MCF 10A (cell line): ENCODE measurements around the gene KRTAP12-2. TPM values are rescaled to one million over a fixed set of nuclear protein-coding genes. Genes with fewer than 3 reads are reported as not detected.

ENCODE experiments used
- BruUV-seq: library from RNA; stranded (reverse); fragments of 400-500 nt; replicated peaks from 2 replicates; lab custom pipeline; 2021; lab: Mats Ljungman, UMichigan
- CTCF ChIA-PET: fragments of 300-600 bp; sonication (Branson Sonifier 250); formaldehyde crosslinking; extraction: SDS; loops from one replicate; lab custom pipeline; 2021; ENCODE audit warnings: antibody characterized with exemption, inconsistent platforms; lab: Yijun Ruan, JAX
- POLR2A ChIA-PET: fragments of 300-600, 350-650 bp; sonication (Branson Sonifier 250); formaldehyde crosslinking; extraction: SDS; loops from one replicate; lab custom pipeline; 2020; ENCODE audit warnings: antibody characterized with exemption, inconsistent platforms; lab: Yijun Ruan, JAX
- DNase-seq: peaks from one replicate; pipeline ENCODE4 v3.0.0-alpha.2; 2018; ENCODE audit not compliant: unreplicated experiment
- H3K27ac Mint-ChIP-seq: one replicate; pipeline ENCODE4 v1.8.0; 2022; ENCODE audit warnings: mild to moderate bottlenecking, low read depth, mixed read lengths; ENCODE audit not compliant: unreplicated experiment
- H3K27me3 Mint-ChIP-seq: one replicate; pipeline ENCODE4 v1.8.0; 2022; ENCODE audit warnings: mixed read lengths; ENCODE audit not compliant: insufficient read depth, unreplicated experiment
- H3K36me3 Mint-ChIP-seq: one replicate; pipeline ENCODE4 v1.8.0; 2022; ENCODE audit warnings: mild to moderate bottlenecking, moderate library complexity, mixed read lengths; ENCODE audit not compliant: insufficient read depth, unreplicated experiment
- H3K4me1 Mint-ChIP-seq: one replicate; pipeline ENCODE4 v1.8.0; 2022; ENCODE audit warnings: mixed read lengths; ENCODE audit not compliant: insufficient read depth, unreplicated experiment
- H3K4me3 Mint-ChIP-seq: one replicate; pipeline ENCODE4 v1.8.0; 2022; ENCODE audit warnings: mild to moderate bottlenecking, moderate library complexity, mixed read lengths; ENCODE audit not compliant: unreplicated experiment
- H3K9me3 Mint-ChIP-seq: one replicate; pipeline ENCODE4 v1.8.0; 2022; ENCODE audit warnings: mixed read lengths; ENCODE audit not compliant: unreplicated experiment
- intact Hi-C: fragments of 100-400 bp; cut with micrococcal nuclease; formaldehyde crosslinking; loops from 2 replicates; pipeline ENCODE4 v1.14.1; 2022
- total RNA-seq: library from RNA; stranded (reverse); gene quantifications from 2 replicates; pipeline ENCODE4 v1.2.3, GENCODE V29; 2022
- TF ChIP-seq, protein P1 (sequence below): fragments of 200-600 bp; IDR thresholded peaks from one replicate; pipeline ENCODE4 v1.8.0; 2022; ENCODE audit warnings: antibody characterized with exemption, mild to moderate bottlenecking; ENCODE audit not compliant: unreplicated experiment

Gene KRTAP12-2
- total RNA-seq, 1 experiment from 2014 or later: not detected

- H3K27ac Mint-ChIP-seq: no peak overlapping the region
- peaks cover 8% of the 10 kb centered on the region for H3K4me1 Mint-ChIP-seq
- no peaks in the 10 kb centered on the region for H3K36me3 Mint-ChIP-seq
- intact Hi-C loops: loop anchor here (2.0 kb wide), 1 partner anchor 124 kb away; no protein-coding TSS in a partner anchor
- H3K27me3 Mint-ChIP-seq: peaks cover 63% of the 10 kb centered on the region
- POLR2A ChIA-PET: interaction anchor here (0.6 to 0.9 kb wide), 2 partner anchors 102 to 879 kb away, joined by 3 to 5 read pairs; no protein-coding TSS in a partner anchor
- no peak for DNase-seq
- BruUV-seq: no TSS peak
- CTCF ChIA-PET: no interaction called here
- TF ChIP-seq, protein P1, sequence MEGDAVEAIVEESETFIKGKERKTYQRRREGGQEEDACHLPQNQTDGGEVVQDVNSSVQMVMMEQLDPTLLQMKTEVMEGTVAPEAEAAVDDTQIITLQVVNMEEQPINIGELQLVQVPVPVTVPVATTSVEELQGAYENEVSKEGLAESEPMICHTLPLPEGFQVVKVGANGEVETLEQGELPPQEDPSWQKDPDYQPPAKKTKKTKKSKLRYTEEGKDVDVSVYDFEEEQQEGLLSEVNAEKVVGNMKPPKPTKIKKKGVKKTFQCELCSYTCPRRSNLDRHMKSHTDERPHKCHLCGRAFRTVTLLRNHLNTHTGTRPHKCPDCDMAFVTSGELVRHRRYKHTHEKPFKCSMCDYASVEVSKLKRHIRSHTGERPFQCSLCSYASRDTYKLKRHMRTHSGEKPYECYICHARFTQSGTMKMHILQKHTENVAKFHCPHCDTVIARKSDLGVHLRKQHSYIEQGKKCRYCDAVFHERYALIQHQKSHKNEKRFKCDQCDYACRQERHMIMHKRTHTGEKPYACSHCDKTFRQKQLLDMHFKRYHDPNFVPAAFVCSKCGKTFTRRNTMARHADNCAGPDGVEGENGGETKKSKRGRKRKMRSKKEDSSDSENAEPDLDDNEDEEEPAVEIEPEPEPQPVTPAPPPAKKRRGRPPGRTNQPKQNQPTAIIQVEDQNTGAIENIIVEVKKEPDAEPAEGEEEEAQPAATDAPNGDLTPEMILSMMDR: no peak
- peaks cover 37% of the 10 kb centered on the region for H3K9me3 Mint-ChIP-seq
- no peak overlapping the region for H3K4me3 Mint-ChIP-seq
Measured at GRCh38 chr21:44618504-44618903, 48.2 kb downstream of the KRTAP12-2 start.

DNA sequence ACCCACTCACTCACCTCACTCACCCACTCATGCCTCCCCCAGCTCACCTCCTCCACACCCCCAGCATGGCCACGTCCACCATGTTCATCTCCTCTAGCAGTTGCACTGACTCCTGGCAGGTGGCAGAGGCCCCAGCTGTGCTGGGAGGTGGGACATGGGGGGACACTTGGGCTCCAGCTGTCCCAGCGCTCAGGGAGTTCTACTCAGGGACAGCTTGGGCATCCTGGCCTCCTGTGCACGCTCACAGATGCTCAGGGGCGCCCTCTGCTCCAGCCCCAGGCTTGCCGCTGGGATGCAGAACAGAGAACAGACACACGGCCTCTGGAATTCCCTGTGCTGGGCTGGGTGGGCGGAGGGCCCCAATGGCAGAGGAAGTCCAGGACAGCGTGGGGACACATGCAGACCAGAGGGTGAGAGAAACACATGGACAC lies 49.6 kb downstream of the KRTAP12-2 start:
- intact Hi-C loops: no loop called here
- ChIA-PET CTCF (no interaction called here), POLR2A (no interaction called here)
- TF ChIP-seq, protein P1: no peak
- H3K36me3 Mint-ChIP-seq: no peaks in the 10 kb centered on the region
- peaks cover 73% of the 10 kb centered on the region for H3K27me3 Mint-ChIP-seq
- no TSS peak for BruUV-seq
- no peak overlapping the region for H3K27ac Mint-ChIP-seq
- H3K4me3 Mint-ChIP-seq: no peak overlapping the region
- no peak for DNase-seq
- peaks cover 8% of the 10 kb centered on the region for H3K4me1 Mint-ChIP-seq
- H3K9me3 Mint-ChIP-seq: peaks cover 31% of the 10 kb centered on the region

GRCh38 chr21:44616591-44616926 lies 50.2 kb downstream of the KRTAP12-2 start:
- H3K9me3 Mint-ChIP-seq: peaks cover 31% of the 10 kb centered on the region
- no TSS peak for BruUV-seq
- no peak overlapping the region for H3K4me3 Mint-ChIP-seq
- H3K27me3 Mint-ChIP-seq: peaks cover 73% of the 10 kb centered on the region
- no peak overlapping the region for H3K27ac Mint-ChIP-seq
- peak; percentile 24 for DNase-seq
- H3K36me3 Mint-ChIP-seq: no peaks in the 10 kb centered on the region
- H3K4me1 Mint-ChIP-seq: peaks cover 8% of the 10 kb centered on the region
- TF ChIP-seq, protein P1: no peak
- intact Hi-C loops: no loop called here
- ChIA-PET POLR2A (interaction anchor here (0.7 kb wide), 1 partner anchor 9 kb away, joined by 3 read pairs; no protein-coding TSS in a partner anchor), CTCF (no interaction called here)

Other genes with a start within 250 kb of the KRTAP12-2 start
- not detected in 2 replicates for gene LRRC3, start 211.4 kb downstream of the KRTAP12-2 start, total RNA-seq
- gene KRTAP10-1, start 126.7 kb downstream of the KRTAP12-2 start, total RNA-seq: not detected in 2 replicates
- not detected in 2 replicates for gene KRTAP10-2, start 115.4 kb downstream of the KRTAP12-2 start, total RNA-seq
- gene KRTAP10-3, start 108.1 kb downstream of the KRTAP12-2 start, total RNA-seq: not detected in 2 replicates
- gene KRTAP10-4, start 93.2 kb downstream of the KRTAP12-2 start, total RNA-seq: not detected in 2 replicates
- not detected in 2 replicates for gene KRTAP10-5, start 86.3 kb downstream of the KRTAP12-2 start, total RNA-seq
- gene KRTAP10-6, start 74.4 kb downstream of the KRTAP12-2 start, total RNA-seq: not detected in 2 replicates
- gene KRTAP10-7, start 66.3 kb downstream of the KRTAP12-2 start, total RNA-seq: not detected in 2 replicates
- not detected in 2 replicates for gene KRTAP10-8, start 54.8 kb downstream of the KRTAP12-2 start, total RNA-seq
- not detected in 2 replicates for gene KRTAP10-9, start 39.8 kb downstream of the KRTAP12-2 start, total RNA-seq
- gene KRTAP10-10, start 29.6 kb downstream of the KRTAP12-2 start, total RNA-seq: not detected in 2 replicates
- not detected in 2 replicates for gene KRTAP10-11, start 20.5 kb downstream of the KRTAP12-2 start, total RNA-seq
- not detected in 2 replicates for gene KRTAP12-4, start 12.3 kb downstream of the KRTAP12-2 start, total RNA-seq
- gene KRTAP12-3, start 9.0 kb downstream of the KRTAP12-2 start, total RNA-seq: not detected in 2 replicates
- not detected in 2 replicates for gene KRTAP12-1, start 15.2 kb upstream of the KRTAP12-2 start, total RNA-seq
- not detected in 2 replicates for gene KRTAP10-12, start 30.2 kb upstream of the KRTAP12-2 start, total RNA-seq
- not detected in 2 replicates for gene TSPEAR, start 44.6 kb upstream of the KRTAP12-2 start, total RNA-seq
- 122 and 147 TPM in 2 replicates for gene UBE2G2, start 134.9 kb upstream of the KRTAP12-2 start, total RNA-seq
- 59.5 and 62.3 TPM in 2 replicates for gene SUMO3, start 151.1 kb upstream of the KRTAP12-2 start, total RNA-seq
- 326 and 338 TPM in 2 replicates for gene PTTG1IP, start 206.8 kb upstream of the KRTAP12-2 start, total RNA-seq